NCI-H146 (cell line): Measurements from ENCODE around the gene BACE1-AS.
"Not testable (repeated sequence)": the region's sequence is repeated elsewhere in the genome, so short reads cannot be mapped to it uniquely, and the experiment has no call there.

Source experiments
- DNase-seq: peaks from one replicate; lab custom pipeline; 2025; lab: John Stamatoyannopoulos, UW

Gene BACE1-AS

GRCh38 chr11:117290809-117291396, at the start of gene BACE1-AS:
TSS of gene BACE1-AS (plus strand) at chr11:117291346.
- no peak for DNase-seq

GRCh38 chr11:117248341-117248740, 42.8 kb upstream of the BACE1-AS start:
- no peak for DNase-seq

- no peak for DNase-seq
These were observed 41.6 kb upstream of the BACE1-AS start for GRCh38 chr11:117249571-117249970.

- no peak for DNase-seq
These were observed 39.6 kb upstream of the BACE1-AS start for GRCh38 chr11:117251506-117251905.

GRCh38 chr11:117255966-117256365, 35.2 kb upstream of the BACE1-AS start:
- DNase-seq: no peak

DNA sequence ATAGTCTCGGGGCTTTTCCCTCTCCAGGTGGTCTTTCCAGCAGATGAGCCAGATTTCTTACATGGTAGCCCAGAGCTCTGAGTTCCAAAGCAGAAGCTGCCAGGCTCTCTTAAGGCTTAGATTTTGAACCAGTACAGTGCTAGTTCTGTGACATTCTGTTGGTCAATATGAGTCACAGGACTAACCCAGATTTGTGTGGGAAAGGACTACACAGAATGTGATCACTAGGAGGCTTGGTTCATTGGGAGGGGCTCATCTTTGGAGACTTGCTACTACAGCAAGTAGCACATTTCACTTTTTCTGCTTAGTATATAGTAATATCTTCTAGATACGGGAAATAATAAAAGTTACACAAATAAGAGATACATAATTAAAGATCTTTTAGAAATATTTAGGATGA, 34.6 kb upstream of the BACE1-AS start:
- no peak for DNase-seq

- DNase-seq: no peak
These were observed 32.6 kb upstream of the BACE1-AS start for GRCh38 chr11:117258576-117258975.

DNA sequence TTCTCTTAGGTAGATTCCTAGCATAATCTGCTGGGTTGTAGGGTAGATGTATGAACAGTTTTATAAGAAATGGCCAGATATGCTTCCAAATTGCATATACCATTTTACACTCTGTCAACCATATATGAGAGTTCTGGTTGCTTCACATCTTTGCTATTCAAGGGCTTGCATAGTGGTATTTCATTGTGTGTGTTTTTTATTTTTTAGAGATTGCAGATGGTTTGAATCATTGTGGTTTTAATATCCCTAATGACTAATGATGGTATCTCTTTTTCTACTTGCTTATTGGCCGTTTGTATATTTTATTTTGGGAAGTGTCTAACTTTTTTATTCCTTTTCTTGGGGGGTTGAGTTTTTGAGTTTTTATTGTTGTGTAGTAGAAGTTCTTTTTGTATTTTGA, 31.7 kb upstream of the BACE1-AS start:
- no peak for DNase-seq

DNA sequence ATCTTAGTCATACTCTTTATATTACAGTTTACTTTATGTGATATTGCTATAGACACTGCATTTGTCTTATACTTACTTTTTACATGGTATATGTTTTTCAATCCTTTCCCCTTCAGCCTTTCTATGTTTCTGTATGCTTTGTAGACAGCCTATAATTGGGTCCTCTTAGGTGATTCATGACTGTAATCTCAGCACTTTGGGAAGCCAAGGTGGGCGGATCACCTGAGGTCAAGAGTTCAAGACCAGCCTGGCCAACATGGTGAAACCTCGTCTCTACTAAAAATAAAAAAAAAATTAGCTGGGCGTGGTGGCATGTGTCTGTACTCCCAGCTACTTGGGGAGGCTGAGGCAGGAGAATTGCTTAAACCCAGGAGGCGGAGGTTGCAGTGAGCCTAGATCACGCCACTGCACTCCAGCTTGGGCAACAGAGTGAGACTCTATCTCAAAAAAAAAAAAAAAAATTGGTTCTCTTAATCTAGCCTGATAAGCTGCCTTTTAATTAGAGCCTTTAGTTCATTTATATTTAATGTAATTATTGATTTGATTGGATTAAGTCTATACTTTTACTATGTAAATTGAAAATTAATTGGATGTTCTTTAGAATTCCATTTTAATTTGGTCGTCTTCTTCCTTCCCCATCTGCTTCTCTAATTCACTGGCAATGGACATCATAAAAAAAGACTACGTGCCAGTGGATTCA, 26.4 kb upstream of the BACE1-AS start:
- DNase-seq: not testable (repeated sequence)

- DNase-seq: no peak
These were observed 25.4 kb upstream of the BACE1-AS start for GRCh38 chr11:117265745-117266144.

- no peak for DNase-seq
These were observed 21.3 kb upstream of the BACE1-AS start for GRCh38 chr11:117269856-117270255.

GRCh38 chr11:117271208-117271607, 19.9 kb upstream of the BACE1-AS start:
- DNase-seq: no peak

GRCh38 chr11:117272175-117272574, 19.0 kb upstream of the BACE1-AS start:
- not testable (repeated sequence) for DNase-seq

DNA sequence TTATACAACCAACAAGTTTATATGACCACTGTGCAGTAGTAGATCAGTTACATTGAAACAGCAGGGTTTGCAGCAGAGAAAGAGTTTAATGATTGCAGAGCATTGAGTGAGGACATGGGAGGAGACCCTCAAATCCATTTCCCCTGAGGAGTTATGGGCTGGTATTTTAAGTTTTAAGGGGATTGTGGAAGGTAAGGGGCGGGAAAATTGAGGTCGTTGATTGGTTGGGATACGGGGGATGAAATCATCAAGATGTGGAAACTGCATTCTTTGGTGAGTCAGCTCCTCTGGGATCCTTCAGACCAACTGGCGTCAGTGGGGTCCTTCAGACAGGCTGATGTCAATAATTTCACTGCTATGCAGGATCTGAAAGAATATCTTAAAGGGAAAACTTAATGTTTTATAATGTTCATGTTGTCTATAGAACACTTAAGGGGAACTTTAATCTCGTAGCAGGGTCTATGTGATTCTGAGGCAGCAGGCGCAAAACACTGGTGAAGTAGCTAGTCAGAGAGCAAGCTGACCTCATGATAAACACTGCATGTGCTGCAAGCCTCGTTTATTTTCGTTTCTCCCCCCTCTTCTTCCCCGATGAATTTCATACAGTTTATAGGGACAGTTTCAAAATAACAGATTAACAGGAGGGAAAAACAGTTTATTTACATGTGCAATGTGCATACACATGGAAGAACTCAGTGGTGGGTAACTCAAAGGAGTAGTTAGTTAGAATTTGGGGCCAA, 17.4 kb upstream of the BACE1-AS start:
- no peak for DNase-seq

DNA sequence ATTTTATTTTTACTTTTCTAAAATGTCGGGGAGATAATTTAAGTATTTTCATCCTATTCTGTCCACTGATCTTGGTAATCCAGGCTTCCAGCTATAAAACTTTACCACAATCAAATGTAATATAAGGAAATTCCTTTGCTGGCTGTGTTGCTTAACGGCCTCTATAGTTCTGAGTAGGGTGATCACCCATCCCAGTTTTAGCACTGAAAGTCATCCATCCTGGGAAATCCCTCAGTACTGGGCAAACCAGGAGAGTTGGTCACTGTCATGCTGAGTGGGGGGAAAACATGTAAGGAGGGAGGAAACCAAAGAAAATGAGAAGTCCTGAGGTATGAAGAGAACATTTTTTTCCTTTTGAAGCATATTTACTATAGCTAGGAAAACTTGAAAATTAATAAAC, 12.8 kb upstream of the BACE1-AS start:
- DNase-seq: no peak

GRCh38 chr11:117279711-117280376, 11.3 kb upstream of the BACE1-AS start:
- no peak for DNase-seq

DNA sequence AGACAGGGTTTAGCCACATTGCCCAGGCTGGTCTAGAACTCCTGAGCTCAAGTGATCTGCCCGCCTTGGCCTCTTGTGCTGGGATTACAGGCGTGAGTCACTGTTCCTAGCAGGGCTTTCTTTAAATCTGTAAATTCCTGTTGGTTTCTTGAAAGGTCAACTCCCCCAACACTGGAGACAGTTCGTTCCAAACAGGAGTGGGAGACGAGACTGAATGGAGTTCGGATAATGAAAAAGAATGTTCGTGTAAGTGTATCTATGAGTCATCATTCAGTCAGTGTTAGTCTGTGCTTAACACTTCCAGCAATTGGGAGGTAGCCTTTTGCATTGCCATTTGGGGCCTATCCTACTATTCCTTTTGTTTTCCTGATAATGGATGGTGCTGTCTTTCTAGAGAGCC, 10.0 kb upstream of the BACE1-AS start:
- no peak for DNase-seq

GRCh38 chr11:117281869-117282268, 9.3 kb upstream of the BACE1-AS start:
- no peak for DNase-seq

DNA sequence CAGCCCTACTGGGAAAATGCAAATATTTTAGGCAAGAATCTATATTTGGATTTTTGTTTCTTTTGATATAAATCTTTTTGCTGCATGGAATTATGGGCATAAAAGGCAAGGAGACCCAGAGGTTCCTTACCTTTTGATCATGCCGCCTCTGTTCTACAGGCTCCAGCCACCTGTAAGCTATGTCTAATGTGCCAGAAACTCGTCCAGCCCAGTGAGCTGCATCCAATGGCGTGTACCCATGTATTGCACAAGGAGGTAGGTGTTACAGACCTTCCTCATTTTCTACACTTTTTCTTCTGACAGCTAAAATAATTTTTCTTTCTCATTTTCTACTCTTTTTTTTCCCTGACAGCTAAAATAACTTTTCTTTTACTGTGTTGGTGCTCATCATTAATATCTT, 8.2 kb upstream of the BACE1-AS start:
- DNase-seq: no peak

DNA sequence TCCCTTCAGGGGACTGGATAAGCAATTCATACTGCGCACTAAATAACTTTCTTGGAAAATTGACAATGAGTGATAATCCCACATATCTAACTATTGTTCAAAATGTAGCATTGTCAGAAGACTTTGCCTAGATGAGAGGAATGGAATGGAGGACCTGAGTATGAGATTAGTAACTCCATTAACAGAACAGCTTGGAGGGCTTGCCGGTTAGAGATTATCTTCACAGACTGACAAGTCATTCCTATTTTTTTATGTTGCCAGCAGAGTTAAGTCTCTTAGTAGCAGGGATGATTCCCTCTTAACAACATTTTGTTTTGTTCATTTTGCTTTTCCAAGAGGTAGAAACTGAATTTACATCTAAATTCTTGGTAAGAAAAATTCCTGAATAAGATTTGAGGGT, 7.1 kb upstream of the BACE1-AS start:
- DNase-seq: no peak

DNA sequence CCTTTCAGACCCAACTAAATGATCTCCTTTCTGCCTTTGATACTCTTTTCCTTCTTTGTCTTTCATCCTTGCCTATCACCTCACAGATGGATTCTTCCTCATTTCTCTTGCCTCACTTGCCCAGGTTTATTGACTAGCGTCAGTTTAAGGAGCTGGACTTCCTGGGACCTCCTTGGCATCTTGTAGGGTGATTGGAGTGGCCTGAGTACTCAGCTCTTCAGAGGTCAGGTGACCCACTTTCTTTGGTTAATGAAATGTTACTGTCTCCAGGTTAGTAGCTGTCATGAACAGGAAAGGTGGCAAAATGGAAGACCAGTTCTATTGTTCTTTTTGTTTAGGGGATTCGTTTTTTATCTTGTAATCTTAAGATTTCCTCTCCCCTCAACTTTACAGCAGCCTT, 4.6 kb upstream of the BACE1-AS start:
- no peak for DNase-seq

DNA sequence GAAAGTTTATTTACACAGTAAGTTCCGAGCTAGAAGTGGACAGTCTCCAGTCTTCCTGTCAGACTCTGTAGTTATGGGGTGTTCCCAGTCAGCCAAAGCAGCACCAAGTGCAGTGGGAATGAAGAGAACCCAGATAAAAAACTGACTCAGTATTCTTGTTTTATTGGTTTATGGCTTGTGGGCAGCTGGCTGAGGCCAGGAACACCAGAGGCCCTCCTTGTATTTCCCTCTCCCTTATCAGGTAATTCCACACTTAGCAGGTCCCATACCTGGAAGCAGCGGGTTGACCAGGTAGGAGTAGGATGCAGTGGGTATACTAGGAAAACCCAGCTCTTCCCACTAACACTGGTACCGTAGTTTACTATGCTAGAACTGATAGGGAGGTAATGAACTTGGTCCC, 3.5 kb upstream of the BACE1-AS start:
- no peak for DNase-seq

GRCh38 chr11:117289795-117290194, 1.4 kb upstream of the BACE1-AS start:
- no peak for DNase-seq
